ENCODE data around the gene AFDN. TPM values are rescaled to one million over a fixed set of nuclear protein-coding genes. Genes with fewer than 3 reads are reported as not detected.
A peak's percentile ranks its signal among the peaks of the same experiment; 100 is the strongest.

Gene AFDN
- total and polyA plus RNA-seq, 2 experiments from 2014 or later, result 119 to 299 TPM

- TF ChIP-seq CTCF (IDR thresholded peaks at IDR 0.05; ENCODE audit: low read depth, low read length), result no peak
- no peaks in the 10 kb centered on the region for H3K27me3 ChIP-seq
- H3K4me1 ChIP-seq (ENCODE audit: low read depth), result peaks cover 48% of the 10 kb centered on the region
These were observed 8.5 kb downstream of the AFDN start for GRCh38 chr6:167835260-167835659.

GRCh38 chr6:167836721-167837120 is 10.0 kb downstream of the AFDN start:
- peaks cover 55% of the 10 kb centered on the region for H3K4me1 ChIP-seq (ENCODE audit: low read depth)
- H3K36me3 ChIP-seq, result no peaks in the 10 kb centered on the region
- no peak for TF ChIP-seq CTCF (IDR thresholded peaks at IDR 0.05; ENCODE audit: low read depth, low read length)
- no peaks in the 10 kb centered on the region for H3K27me3 ChIP-seq
- peak overlapping the region; percentile 31 for H3K27ac ChIP-seq
- H3K9me3 ChIP-seq (ENCODE audit: low read depth), result no peaks in the 10 kb centered on the region
- no peak overlapping the region for H3K4me3 ChIP-seq
- no peak for DNase-seq (ENCODE audit: low read depth in 1 of 2, low spot score in 1 of 2)

More at GRCh38 chr6:167835260-167835659, 8.5 kb downstream of the AFDN start:
- DNase-seq (ENCODE audit: low read depth in 1 of 2, low spot score in 1 of 2), result no peak
- no peaks in the 10 kb centered on the region for H3K36me3 ChIP-seq
- no peak overlapping the region for H3K4me3 ChIP-seq
- H3K27ac ChIP-seq, result peak overlapping the region; percentile 2
- no peaks in the 10 kb centered on the region for H3K9me3 ChIP-seq (ENCODE audit: low read depth)

- no peak for TF ChIP-seq CTCF (IDR thresholded peaks at IDR 0.05; ENCODE audit: low read depth, low read length)
- H3K36me3 ChIP-seq, result no peaks in the 10 kb centered on the region
- no peak for DNase-seq (ENCODE audit: low read depth in 1 of 2, low spot score in 1 of 2)
- no peak overlapping the region for H3K4me3 ChIP-seq
- peaks cover 44% of the 10 kb centered on the region for H3K4me1 ChIP-seq (ENCODE audit: low read depth)
- no peaks in the 10 kb centered on the region for H3K27me3 ChIP-seq
- no peaks in the 10 kb centered on the region for H3K9me3 ChIP-seq (ENCODE audit: low read depth)
- no peak overlapping the region for H3K27ac ChIP-seq
These were observed 11.6 kb downstream of the AFDN start for GRCh38 chr6:167838207-167838748.

- TF ChIP-seq CTCF (IDR thresholded peaks at IDR 0.05; ENCODE audit: low read depth, low read length), result no peak
- H3K4me3 ChIP-seq, result no peak overlapping the region
- no peaks in the 10 kb centered on the region for H3K36me3 ChIP-seq
- peak in 1 of 2 donors; percentile 48 for DNase-seq (ENCODE audit: low read depth in 1 of 2, low spot score in 1 of 2)
- H3K27ac ChIP-seq, result no peak overlapping the region
- H3K4me1 ChIP-seq (ENCODE audit: low read depth), result peaks cover 47% of the 10 kb centered on the region
- H3K9me3 ChIP-seq (ENCODE audit: low read depth), result no peaks in the 10 kb centered on the region
- H3K27me3 ChIP-seq, result no peaks in the 10 kb centered on the region
These were observed 12.6 kb downstream of the AFDN start for GRCh38 chr6:167839343-167839742.

- no peaks in the 10 kb centered on the region for H3K27me3 ChIP-seq
- TF ChIP-seq CTCF (IDR thresholded peaks at IDR 0.05; ENCODE audit: low read depth, low read length), result no peak
- H3K4me1 ChIP-seq (ENCODE audit: low read depth), result peaks cover 47% of the 10 kb centered on the region
- no peaks in the 10 kb centered on the region for H3K9me3 ChIP-seq (ENCODE audit: low read depth)
- DNase-seq (ENCODE audit: low read depth in 1 of 2, low spot score in 1 of 2), result no peak
- H3K27ac ChIP-seq, result no peak overlapping the region
- H3K36me3 ChIP-seq, result no peaks in the 10 kb centered on the region
- H3K4me3 ChIP-seq, result no peak overlapping the region
These were observed 13.0 kb downstream of the AFDN start for GRCh38 chr6:167839755-167840154.

Measured in cardiac muscle cell (in vitro differentiated cells and primary cell).